Neural progenitor cell (in vitro differentiated cells): ENCODE results near the gene TRIM7. TPM values are rescaled to one million over a fixed set of nuclear protein-coding genes. Genes with fewer than 3 reads are reported as not detected.

Experiments used
- DNase-seq: peaks from one replicate; pipeline ENCODE4 v3.0.0-alpha.2; 2016; ENCODE audit warnings: low spot score
- H2AFZ ChIP-seq: fragments of 200-600 bp; sonication (generic); replicated peaks from 2 replicates; pipeline ENCODE4 v1.6.1; 2016; ENCODE audit warnings: antibody characterized with exemption
- H3F3A ChIP-seq: fragments of 200-600 bp; sonication (generic); 2 replicates; pipeline ENCODE4 v1.6.1; 2016; ENCODE audit warnings: antibody characterized with exemption, low read depth
- H3K27ac ChIP-seq: fragments of 200-600 bp; sonication (generic); 2 replicates; pipeline ENCODE4 v1.5.1; 2016; ENCODE audit warnings: mild to moderate bottlenecking
- H3K27me3 ChIP-seq: fragments of 200-600 bp; sonication (generic); 2 replicates; pipeline ENCODE4 v1.6.1; 2016; ENCODE audit warnings: mild to moderate bottlenecking, moderate library complexity
- H3K36me3 ChIP-seq: fragments of 200-600 bp; sonication (generic); 2 replicates; pipeline ENCODE4 v1.5.1; 2016
- H3K4me1 ChIP-seq: fragments of 200-600 bp; sonication (generic); 2 replicates; pipeline ENCODE4 v1.6.1; 2016; ENCODE audit warnings: mixed run types
- H3K4me2 ChIP-seq: fragments of 200-600 bp; sonication (generic); 2 replicates; pipeline ENCODE4 v1.6.1; 2016
- H3K4me3 ChIP-seq: fragments of 200-600 bp; sonication (generic); 2 replicates; pipeline ENCODE4 v1.5.1; 2016
- H3K79me2 ChIP-seq: fragments of 200-600 bp; sonication (generic); 2 replicates; pipeline ENCODE4 v1.6.1; 2016; ENCODE audit warnings: low read depth
- H3K9ac ChIP-seq: fragments of 200-600 bp; sonication (generic); 2 replicates; pipeline ENCODE4 v1.6.1; 2016
- H3K9me3 ChIP-seq: fragments of 200-600 bp; sonication (generic); 2 replicates; pipeline ENCODE4 v1.5.1; 2016; ENCODE audit warnings: low read depth
- H4K20me1 ChIP-seq: fragments of 200-600 bp; sonication (generic); 2 replicates; pipeline ENCODE4 v1.6.1; 2016; ENCODE audit warnings: low read depth
- H3K27ac Mint-ChIP-seq: 3 replicates; pipeline ENCODE4 v1.8.0; 2021; ENCODE audit warnings: mixed read lengths
- H3K27me3 Mint-ChIP-seq: 2 replicates; pipeline ENCODE4 v1.8.0; 2022; ENCODE audit warnings: low read depth, mild to moderate bottlenecking, inconsistent platforms, moderate library complexity, mixed read lengths; ENCODE audit not compliant: insufficient read depth
- H3K36me3 Mint-ChIP-seq: 3 replicates; pipeline ENCODE4 v1.8.0; 2021; ENCODE audit warnings: mixed read lengths
- H3K4me1 Mint-ChIP-seq: 3 replicates; pipeline ENCODE4 v1.8.0; 2021; ENCODE audit warnings: mixed read lengths
- H3K4me3 Mint-ChIP-seq: 3 replicates; pipeline ENCODE4 v1.8.0; 2021; ENCODE audit warnings: mild to moderate bottlenecking, moderate library complexity, mixed read lengths
- H3K9me3 Mint-ChIP-seq: 3 replicates; pipeline ENCODE4 v1.8.0; 2020; ENCODE audit warnings: mixed read lengths
- EZH2 ChIP-seq: fragments of 200-600 bp; sonication (generic); IDR thresholded peaks from 2 replicates; pipeline ENCODE4 v1.6.1; 2017; ENCODE audit warnings: antibody characterized with exemption, mild to moderate bottlenecking, moderate library complexity
- EZH2phosphoT487 ChIP-seq: fragments of 200-600 bp; sonication (generic); IDR thresholded peaks from 2 replicates; pipeline ENCODE4 v1.6.1; 2017; ENCODE audit warnings: antibody characterized with exemption
- total RNA-seq: library from RNA; depleted of rRNA; stranded (reverse); fragments of >200 nt; gene quantifications from 2 replicates; pipeline ENCODE4 v1.2.3, GENCODE V29; 2015; ENCODE audit warnings: low replicate concordance
- TF ChIP-seq, protein P1 (sequence below): fragments of 200-600 bp; sonication (generic); IDR thresholded peaks from 2 replicates; pipeline ENCODE4 v1.5.1; 2017; ENCODE audit warnings: antibody characterized with exemption, mild to moderate bottlenecking

Gene TRIM7
- total RNA-seq, 1 donor from 2014 or later, result not detected

DNA sequence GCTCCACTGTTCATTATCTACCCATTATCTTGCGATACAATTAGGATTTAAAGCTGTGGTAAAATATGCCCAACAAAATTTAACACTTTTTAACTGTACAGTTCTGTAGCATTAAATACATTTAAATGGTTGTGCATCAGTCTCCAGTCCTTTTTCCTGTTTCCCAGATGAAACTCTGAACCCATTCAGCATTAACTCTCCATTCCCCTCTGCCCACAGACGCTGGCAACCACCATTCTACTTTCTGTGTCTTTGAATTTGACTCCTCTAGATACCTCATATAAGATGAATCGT lies 2.9 kb upstream of the TRIM7 start:
- H3K4me3 ChIP-seq, result peak overlapping the region; percentile 83
- H3K27me3 Mint-ChIP-seq, result peaks cover 55% of the 10 kb centered on the region
- no peak overlapping the region for H3K27ac ChIP-seq
- no peaks in the 10 kb centered on the region for H3K79me2 ChIP-seq
- H3K27me3 ChIP-seq, result peaks cover 65% of the 10 kb centered on the region
- H3F3A ChIP-seq, result peaks cover 34% of the 10 kb centered on the region
- peaks cover 23% of the 10 kb centered on the region for H4K20me1 ChIP-seq
- no peak for TF ChIP-seq EZH2
- no peak for TF ChIP-seq EZH2phosphoT487
- TF ChIP-seq, protein P1, sequence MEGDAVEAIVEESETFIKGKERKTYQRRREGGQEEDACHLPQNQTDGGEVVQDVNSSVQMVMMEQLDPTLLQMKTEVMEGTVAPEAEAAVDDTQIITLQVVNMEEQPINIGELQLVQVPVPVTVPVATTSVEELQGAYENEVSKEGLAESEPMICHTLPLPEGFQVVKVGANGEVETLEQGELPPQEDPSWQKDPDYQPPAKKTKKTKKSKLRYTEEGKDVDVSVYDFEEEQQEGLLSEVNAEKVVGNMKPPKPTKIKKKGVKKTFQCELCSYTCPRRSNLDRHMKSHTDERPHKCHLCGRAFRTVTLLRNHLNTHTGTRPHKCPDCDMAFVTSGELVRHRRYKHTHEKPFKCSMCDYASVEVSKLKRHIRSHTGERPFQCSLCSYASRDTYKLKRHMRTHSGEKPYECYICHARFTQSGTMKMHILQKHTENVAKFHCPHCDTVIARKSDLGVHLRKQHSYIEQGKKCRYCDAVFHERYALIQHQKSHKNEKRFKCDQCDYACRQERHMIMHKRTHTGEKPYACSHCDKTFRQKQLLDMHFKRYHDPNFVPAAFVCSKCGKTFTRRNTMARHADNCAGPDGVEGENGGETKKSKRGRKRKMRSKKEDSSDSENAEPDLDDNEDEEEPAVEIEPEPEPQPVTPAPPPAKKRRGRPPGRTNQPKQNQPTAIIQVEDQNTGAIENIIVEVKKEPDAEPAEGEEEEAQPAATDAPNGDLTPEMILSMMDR, result no peak
- H3K4me2 ChIP-seq, result peak overlapping the region; percentile 67
- H3K9ac ChIP-seq, result no peak overlapping the region
- no peak for DNase-seq
- no peak overlapping the region for H2AFZ ChIP-seq
- peaks cover 17% of the 10 kb centered on the region for H3K9me3 Mint-ChIP-seq
- H3K9me3 ChIP-seq, result no peaks in the 10 kb centered on the region
- peaks cover 9% of the 10 kb centered on the region for H3K4me1 ChIP-seq
- H3K36me3 ChIP-seq, result no peaks in the 10 kb centered on the region
- H3K27ac Mint-ChIP-seq, result no peak overlapping the region
- H3K36me3 Mint-ChIP-seq, result peaks cover 11% of the 10 kb centered on the region
- peak overlapping the region; percentile 97 for H3K4me3 Mint-ChIP-seq
- peaks cover 25% of the 10 kb centered on the region for H3K4me1 Mint-ChIP-seq

DNA sequence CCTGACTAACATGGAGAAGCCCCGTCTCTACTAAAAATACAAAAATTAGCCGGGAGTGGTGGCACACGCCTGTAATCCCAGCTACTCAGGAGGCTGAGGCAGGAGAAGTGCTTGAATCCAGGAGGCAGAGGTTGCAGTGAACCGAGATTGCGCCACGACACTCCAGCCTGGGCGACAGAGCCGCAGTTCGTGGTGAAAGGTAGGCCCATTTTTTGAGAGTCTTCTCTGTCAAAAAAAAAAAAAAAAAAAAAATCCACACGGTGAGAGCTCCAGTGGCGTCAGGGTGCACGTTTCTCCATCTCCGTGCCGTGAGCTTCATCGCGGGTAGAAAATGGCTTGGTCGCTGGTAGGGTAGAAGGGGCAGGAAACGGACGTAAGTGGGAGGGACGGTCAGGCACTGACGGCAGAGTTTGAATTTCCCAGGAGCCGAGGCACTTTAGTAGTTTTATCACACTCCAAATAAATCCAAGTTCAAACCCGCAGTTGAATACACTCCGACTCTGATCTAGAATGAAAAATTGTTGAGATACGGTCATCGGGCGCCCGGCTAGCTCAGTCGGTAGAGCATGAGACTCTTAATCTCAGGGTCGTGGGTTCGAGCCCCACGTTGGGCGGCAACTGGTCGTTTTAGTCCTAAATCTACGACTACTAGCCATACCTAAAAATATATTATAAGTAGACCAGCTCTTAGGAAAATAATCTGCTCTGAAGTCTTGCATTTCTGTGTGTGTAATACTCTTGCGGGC lies 2.4 kb upstream of the TRIM7 start:
- peaks cover 25% of the 10 kb centered on the region for H3K4me1 Mint-ChIP-seq
- Histone ChIP-seq H3F3A (peaks cover 36% of the 10 kb centered on the region), H4K20me1 (peaks cover 23% of the 10 kb centered on the region), H3K4me1 (peaks cover 9% of the 10 kb centered on the region), H3K4me2 (peak overlapping the region; percentile 67), H3K4me3 (peak overlapping the region; percentile 83), H3K27me3 (peaks cover 65% of the 10 kb centered on the region), H3K79me2 (no peaks in the 10 kb centered on the region), H3K9me3 (no peaks in the 10 kb centered on the region), H3K36me3 (no peaks in the 10 kb centered on the region), H3K27ac (no peak overlapping the region), H3K9ac (no peak overlapping the region), H2AFZ (peak overlapping the region; percentile 74)
- peaks cover 11% of the 10 kb centered on the region for H3K36me3 Mint-ChIP-seq
- no peak for TF ChIP-seq EZH2
- H3K4me3 Mint-ChIP-seq, result peak overlapping the region; percentile 97
- H3K27me3 Mint-ChIP-seq, result peaks cover 57% of the 10 kb centered on the region
- H3K27ac Mint-ChIP-seq, result peak overlapping the region; percentile 99
- peaks cover 17% of the 10 kb centered on the region for H3K9me3 Mint-ChIP-seq
- peak; percentile 73 for DNase-seq

DNA sequence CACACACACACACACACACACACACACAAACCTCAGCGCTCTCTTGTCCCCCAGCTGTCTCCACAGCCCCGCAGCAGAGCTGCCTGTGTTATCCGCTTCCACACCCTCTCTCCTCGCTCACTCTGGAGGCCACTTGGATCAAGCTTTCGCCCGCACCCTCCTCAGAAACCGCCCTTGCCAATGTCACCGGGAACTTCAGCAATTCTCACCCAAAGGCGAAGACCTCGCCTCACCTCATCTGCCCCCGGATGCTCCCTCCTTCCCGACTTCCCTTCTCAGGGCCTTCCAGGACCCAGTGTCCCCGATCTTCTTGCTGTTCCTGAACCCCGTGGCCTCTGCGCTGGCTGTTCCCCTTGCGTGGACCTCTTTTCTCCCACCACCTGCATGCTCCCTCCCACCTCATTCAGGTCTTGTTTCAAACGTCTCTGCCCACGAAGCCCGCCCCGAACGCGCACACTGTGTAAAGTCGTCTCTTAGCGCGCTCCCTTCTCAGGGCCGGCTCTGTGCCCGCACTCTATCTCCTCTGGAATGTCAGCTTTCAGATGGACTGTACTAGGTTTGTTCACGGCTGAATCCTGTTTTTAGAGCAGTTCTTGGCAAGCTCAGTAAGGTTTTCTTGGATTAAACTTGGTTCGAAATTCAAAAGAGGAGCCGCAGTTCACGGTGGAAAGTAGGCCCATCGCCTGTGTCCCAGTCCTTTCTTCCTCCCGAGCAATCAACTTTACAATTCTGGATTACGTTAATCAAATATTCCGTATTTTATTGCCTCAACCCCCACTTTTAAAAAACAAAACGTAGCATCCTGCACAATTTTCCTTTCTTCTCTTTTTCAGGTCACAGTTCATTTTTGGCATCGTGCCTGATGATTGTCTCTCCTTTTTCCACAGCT lies 1.0 kb upstream of the TRIM7 start:
- peaks cover 17% of the 10 kb centered on the region for H3K9me3 Mint-ChIP-seq
- peaks cover 9% of the 10 kb centered on the region for H3K4me1 ChIP-seq
- TF ChIP-seq EZH2 (peak; percentile 72), EZH2phosphoT487 (peak; percentile 66)
- TF ChIP-seq, protein P1, result no peak
- peaks cover 11% of the 10 kb centered on the region for H3K36me3 Mint-ChIP-seq
- H3K9ac ChIP-seq, result no peak overlapping the region
- peak; percentile 66 for DNase-seq
- H2AFZ ChIP-seq, result peak overlapping the region; percentile 84
- peak overlapping the region; percentile 97 for H3K4me3 Mint-ChIP-seq
- H3K27me3 Mint-ChIP-seq, result peaks cover 60% of the 10 kb centered on the region
- peak overlapping the region; percentile 99 for H3K27ac Mint-ChIP-seq
- H3K79me2 ChIP-seq, result no peaks in the 10 kb centered on the region
- no peaks in the 10 kb centered on the region for H3K9me3 ChIP-seq
- no peaks in the 10 kb centered on the region for H3K36me3 ChIP-seq
- peak overlapping the region; percentile 91 for H3K4me2 ChIP-seq
- peaks cover 23% of the 10 kb centered on the region for H4K20me1 ChIP-seq
- H3F3A ChIP-seq, result peaks cover 36% of the 10 kb centered on the region
- peaks cover 25% of the 10 kb centered on the region for H3K4me1 Mint-ChIP-seq
- no peak overlapping the region for H3K27ac ChIP-seq
- peak overlapping the region; percentile 83 for H3K4me3 ChIP-seq
- peaks cover 65% of the 10 kb centered on the region for H3K27me3 ChIP-seq
